Measurements from ENCODE around the gene VCP.

DNA sequence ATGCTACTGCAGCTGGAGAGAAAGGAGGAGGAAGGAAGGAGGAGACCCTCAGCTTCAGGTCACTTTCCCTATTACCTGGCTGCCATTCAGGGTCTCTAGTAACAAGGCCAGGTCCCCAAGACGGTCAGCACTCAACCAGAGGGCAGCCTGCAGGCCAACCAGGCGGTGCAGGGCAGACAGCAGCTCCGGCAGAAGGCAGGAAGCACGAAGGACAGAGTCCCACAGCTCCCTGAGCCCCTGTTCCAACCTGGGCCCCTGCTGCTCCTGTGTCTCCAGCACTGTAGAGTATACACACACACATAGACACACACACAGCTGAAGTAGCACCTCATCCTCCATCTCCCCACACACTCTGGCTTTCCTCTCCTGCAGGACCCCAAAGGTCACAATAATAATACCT is 5.6 kb upstream of the VCP start:
- TF ChIP-seq, protein P1, sequence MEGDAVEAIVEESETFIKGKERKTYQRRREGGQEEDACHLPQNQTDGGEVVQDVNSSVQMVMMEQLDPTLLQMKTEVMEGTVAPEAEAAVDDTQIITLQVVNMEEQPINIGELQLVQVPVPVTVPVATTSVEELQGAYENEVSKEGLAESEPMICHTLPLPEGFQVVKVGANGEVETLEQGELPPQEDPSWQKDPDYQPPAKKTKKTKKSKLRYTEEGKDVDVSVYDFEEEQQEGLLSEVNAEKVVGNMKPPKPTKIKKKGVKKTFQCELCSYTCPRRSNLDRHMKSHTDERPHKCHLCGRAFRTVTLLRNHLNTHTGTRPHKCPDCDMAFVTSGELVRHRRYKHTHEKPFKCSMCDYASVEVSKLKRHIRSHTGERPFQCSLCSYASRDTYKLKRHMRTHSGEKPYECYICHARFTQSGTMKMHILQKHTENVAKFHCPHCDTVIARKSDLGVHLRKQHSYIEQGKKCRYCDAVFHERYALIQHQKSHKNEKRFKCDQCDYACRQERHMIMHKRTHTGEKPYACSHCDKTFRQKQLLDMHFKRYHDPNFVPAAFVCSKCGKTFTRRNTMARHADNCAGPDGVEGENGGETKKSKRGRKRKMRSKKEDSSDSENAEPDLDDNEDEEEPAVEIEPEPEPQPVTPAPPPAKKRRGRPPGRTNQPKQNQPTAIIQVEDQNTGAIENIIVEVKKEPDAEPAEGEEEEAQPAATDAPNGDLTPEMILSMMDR (tag by site-specific recombination; IDR thresholded peaks at IDR 0.05) = no peak
- no peak for TF ChIP-seq ZSCAN16 (tag by site-specific recombination; IDR thresholded peaks at IDR 0.05)
- no peak for TF ChIP-seq ZNF777 (tag by site-specific recombination; IDR thresholded peaks at IDR 0.05; ENCODE audit: borderline replicate concordance)
- TF ChIP-seq, protein P2, sequence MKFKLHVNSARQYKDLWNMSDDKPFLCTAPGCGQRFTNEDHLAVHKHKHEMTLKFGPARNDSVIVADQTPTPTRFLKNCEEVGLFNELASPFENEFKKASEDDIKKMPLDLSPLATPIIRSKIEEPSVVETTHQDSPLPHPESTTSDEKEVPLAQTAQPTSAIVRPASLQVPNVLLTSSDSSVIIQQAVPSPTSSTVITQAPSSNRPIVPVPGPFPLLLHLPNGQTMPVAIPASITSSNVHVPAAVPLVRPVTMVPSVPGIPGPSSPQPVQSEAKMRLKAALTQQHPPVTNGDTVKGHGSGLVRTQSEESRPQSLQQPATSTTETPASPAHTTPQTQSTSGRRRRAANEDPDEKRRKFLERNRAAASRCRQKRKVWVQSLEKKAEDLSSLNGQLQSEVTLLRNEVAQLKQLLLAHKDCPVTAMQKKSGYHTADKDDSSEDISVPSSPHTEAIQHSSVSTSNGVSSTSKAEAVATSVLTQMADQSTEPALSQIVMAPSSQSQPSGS (tag by site-specific recombination; IDR thresholded peaks at IDR 0.05; ENCODE audit: low read depth) = no peak
